Astrocyte of the spinal cord (primary cell): ENCODE measurements around the gene CAMKV.

Source experiments
- DNase-seq: peaks from one replicate; pipeline ENCODE4 v3.0.0; 2011; ENCODE audit warnings: low read depth, low spot score
- H3K4me3 ChIP-seq: 2 replicates; pipeline ENCODE4 v1.5.1; 2011; ENCODE audit warnings: low read depth, mild to moderate bottlenecking, low read length, moderate library complexity
- in situ Hi-C: cut with HindIII; loops from 2 replicates; pipeline ENCODE4 v1.10.0; 2017; ENCODE audit warnings: low sequenced_read_pairs
- TF ChIP-seq, protein P1 (sequence below): IDR thresholded peaks from 2 replicates; pipeline ENCODE4 v1.5.1; 2012; ENCODE audit warnings: low read depth, mild to moderate bottlenecking, low read length, inconsistent platforms

The CAMKV gene

DNA sequence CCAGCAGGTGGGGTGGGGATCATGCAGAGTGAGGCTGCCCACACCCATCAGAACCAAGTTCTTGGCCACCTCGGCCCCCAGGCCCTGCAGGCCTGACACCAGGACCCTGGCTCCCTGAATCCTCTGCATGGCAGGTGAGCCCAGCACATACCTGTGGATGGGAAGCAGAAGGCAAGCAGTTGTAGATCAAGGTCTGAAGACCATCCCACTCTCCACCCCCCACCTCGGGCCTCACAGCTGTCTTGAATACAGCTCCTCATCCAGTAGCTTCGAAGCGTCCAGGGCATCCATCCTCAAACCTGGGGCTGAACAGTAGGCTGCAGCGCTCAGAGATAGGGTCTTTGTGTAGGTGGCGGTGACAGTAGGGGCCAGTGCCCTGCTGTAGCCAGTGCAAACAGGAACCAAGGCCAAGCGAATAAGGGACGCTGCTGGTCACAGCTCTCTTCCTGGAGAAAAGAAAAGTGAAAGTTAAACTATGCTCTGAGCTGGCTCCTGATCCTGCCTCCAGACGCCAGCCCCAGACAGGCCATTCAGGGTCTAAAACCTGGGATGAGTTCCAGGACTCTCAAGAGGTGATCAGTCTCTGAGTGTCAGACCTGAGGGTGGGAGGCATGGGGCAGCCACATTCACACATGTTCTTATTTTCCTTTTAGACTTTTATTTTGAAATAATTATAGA is 56.1 kb downstream of the CAMKV start, which contains the start of gene UBA7:
TSS of gene UBA7 (minus strand) at position 457 of the 678 bp plus-strand sequence. CDS start at position 291, 166 bp downstream.
- in situ Hi-C loops = no loop called here
- peak; percentile 84 for DNase-seq
- TF ChIP-seq, protein P1, sequence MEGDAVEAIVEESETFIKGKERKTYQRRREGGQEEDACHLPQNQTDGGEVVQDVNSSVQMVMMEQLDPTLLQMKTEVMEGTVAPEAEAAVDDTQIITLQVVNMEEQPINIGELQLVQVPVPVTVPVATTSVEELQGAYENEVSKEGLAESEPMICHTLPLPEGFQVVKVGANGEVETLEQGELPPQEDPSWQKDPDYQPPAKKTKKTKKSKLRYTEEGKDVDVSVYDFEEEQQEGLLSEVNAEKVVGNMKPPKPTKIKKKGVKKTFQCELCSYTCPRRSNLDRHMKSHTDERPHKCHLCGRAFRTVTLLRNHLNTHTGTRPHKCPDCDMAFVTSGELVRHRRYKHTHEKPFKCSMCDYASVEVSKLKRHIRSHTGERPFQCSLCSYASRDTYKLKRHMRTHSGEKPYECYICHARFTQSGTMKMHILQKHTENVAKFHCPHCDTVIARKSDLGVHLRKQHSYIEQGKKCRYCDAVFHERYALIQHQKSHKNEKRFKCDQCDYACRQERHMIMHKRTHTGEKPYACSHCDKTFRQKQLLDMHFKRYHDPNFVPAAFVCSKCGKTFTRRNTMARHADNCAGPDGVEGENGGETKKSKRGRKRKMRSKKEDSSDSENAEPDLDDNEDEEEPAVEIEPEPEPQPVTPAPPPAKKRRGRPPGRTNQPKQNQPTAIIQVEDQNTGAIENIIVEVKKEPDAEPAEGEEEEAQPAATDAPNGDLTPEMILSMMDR = no peak
- peak within 1 kb of the TSS; percentile 41 for H3K4me3 ChIP-seq

DNA sequence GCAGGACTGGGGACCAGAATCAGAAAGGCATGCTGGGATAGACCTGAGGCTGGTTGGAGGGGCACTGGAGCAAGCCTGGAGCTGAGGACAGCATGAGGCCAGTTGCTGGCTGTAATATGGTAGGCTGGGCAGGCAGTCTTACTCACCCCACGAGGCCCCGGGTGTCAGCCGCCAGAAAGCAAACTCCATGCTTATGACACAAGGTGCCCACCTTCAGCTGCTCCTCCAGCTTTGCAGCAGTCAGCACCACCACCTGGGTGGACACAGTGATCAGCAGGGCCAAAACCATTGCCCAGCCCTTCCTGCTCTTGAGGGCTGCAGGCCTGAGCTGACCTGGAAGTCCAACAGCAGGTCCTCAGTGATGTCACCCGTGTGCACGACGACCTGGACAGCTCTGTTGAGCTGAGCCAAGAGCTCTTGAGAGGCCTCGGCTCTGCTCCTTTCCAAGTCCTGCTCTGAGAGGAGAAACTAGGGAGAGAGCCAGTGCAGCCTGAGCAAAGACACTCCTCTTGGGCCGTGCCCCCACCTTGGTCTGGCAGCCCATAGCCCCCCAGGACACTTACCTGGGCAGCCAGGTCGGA is 56.7 kb downstream of the CAMKV start:
- H3K4me3 ChIP-seq = peak overlapping the region; percentile 41
- TF ChIP-seq, protein P1 = no peak
- DNase-seq = no peak
- in situ Hi-C loops = no loop called here
